Neural cell (in vitro differentiated cells): ENCODE results near the gene CCR7. TPM values are rescaled to one million over a fixed set of nuclear protein-coding genes. Genes with fewer than 3 reads are reported as not detected.

ENCODE experiments used
- H2AFZ ChIP-seq: fragments of 200-600, 300-800 bp; sonication (generic), shearing (Covaris generic); 2 replicates; pipeline ENCODE4 v1.6.0; 2014; ENCODE audit warnings: low read depth, mild to moderate bottlenecking, antibody characterized with exemption, low read length, moderate library complexity
- H3F3A ChIP-seq: fragments of 200-600 bp; shearing (Covaris generic); 2 replicates; pipeline ENCODE4 v1.6.1; 2016; ENCODE audit warnings: mild to moderate bottlenecking, moderate library complexity, mixed read lengths, antibody characterized with exemption, low read length; ENCODE audit not compliant: insufficient read depth, poor library complexity, severe bottlenecking
- H3K27ac ChIP-seq: fragments of 200-600, 300-800 bp; sonication (generic), shearing (Covaris generic); 2 replicates; pipeline ENCODE4 v1.5.1; 2014; ENCODE audit warnings: mild to moderate bottlenecking, low read length, moderate library complexity
- H3K27me3 ChIP-seq: fragments of 300-800, 200-600 bp; sonication (generic), shearing (Covaris generic); 2 replicates; pipeline ENCODE4 v1.6.0; 2014; ENCODE audit warnings: mild to moderate bottlenecking, low read depth, low read length, moderate library complexity; ENCODE audit not compliant: insufficient read depth
- H3K36me3 ChIP-seq: fragments of 300-800, 200-600 bp; sonication (generic), shearing (Covaris generic); 2 replicates; pipeline ENCODE4 v1.5.1; 2014; ENCODE audit warnings: mild to moderate bottlenecking, antibody characterized with exemption, low read length, moderate library complexity; ENCODE audit not compliant: insufficient read depth
- H3K4me2 ChIP-seq: fragments of 300-800, 200-600 bp; sonication (generic), shearing (Covaris generic); 2 replicates; pipeline ENCODE4 v1.6.0; 2014; ENCODE audit warnings: mild to moderate bottlenecking, low read length
- H3K4me3 ChIP-seq: fragments of 300-800, 200-600 bp; sonication (generic), shearing (Covaris generic); 2 replicates; pipeline ENCODE4 v1.5.1; 2014; ENCODE audit warnings: mild to moderate bottlenecking, low read length, moderate library complexity
- H3K79me2 ChIP-seq: fragments of 200-600 bp; shearing (Covaris generic); replicated peaks from 2 replicates; pipeline ENCODE4 v1.6.0; 2014; ENCODE audit warnings: mild to moderate bottlenecking, low read length, moderate library complexity; ENCODE audit not compliant: insufficient read depth
- H3K9ac ChIP-seq: fragments of 300-800, 200-600 bp; sonication (generic), shearing (Covaris generic); 2 replicates; pipeline ENCODE4 v1.6.1; 2016; ENCODE audit warnings: mild to moderate bottlenecking, low read length, mixed read lengths
- H3K9me2 ChIP-seq: fragments of 200-600 bp; shearing (Covaris generic); 2 replicates; pipeline ENCODE4 v1.6.1; 2016; ENCODE audit warnings: mild to moderate bottlenecking, low read length, mixed read lengths; ENCODE audit not compliant: insufficient read depth
- H3K9me3 ChIP-seq: fragments of 200-600, 300-800 bp; sonication (generic), shearing (Covaris generic); 2 replicates; pipeline ENCODE4 v1.6.1; 2016; ENCODE audit warnings: mild to moderate bottlenecking, mixed run types, low read length, moderate library complexity, mixed read lengths
- H4K20me1 ChIP-seq: fragments of 200-600 bp; shearing (Covaris generic); 2 replicates; pipeline ENCODE4 v1.6.1; 2016; ENCODE audit warnings: mild to moderate bottlenecking, mixed run types; ENCODE audit not compliant: insufficient read depth
- CTCF ChIP-seq: fragments of 450-650 bp; IDR thresholded peaks from 2 replicates; pipeline ENCODE4 v1.5.1; 2014; ENCODE audit warnings: antibody characterized with exemption, mild to moderate bottlenecking, moderate library complexity; ENCODE audit not compliant: poor library complexity, severe bottlenecking
- EP300 ChIP-seq: fragments of 450-650 bp; conservative IDR thresholded peaks from 2 replicates; pipeline ENCODE4 v1.6.1; 2014; ENCODE audit warnings: antibody characterized with exemption, mild to moderate bottlenecking, moderate library complexity; ENCODE audit not compliant: poor library complexity, severe bottlenecking
- EZH2 ChIP-seq: fragments of 200-600, 300-800 bp; shearing (Covaris generic), sonication (generic); IDR thresholded peaks from 2 replicates; pipeline ENCODE4 v1.6.1; 2014; ENCODE audit warnings: antibody characterized with exemption, low read length, borderline replicate concordance, mild to moderate bottlenecking; ENCODE audit not compliant: insufficient read depth, poor library complexity, severe bottlenecking
- MXI1 ChIP-seq: fragments of 450-650 bp; conservative IDR thresholded peaks from 2 replicates; pipeline ENCODE4 v1.6.1; 2014; ENCODE audit warnings: antibody characterized with exemption, mild to moderate bottlenecking; ENCODE audit not compliant: poor library complexity, severe bottlenecking
- POLR2AphosphoS5 ChIP-seq: IDR thresholded peaks from 2 replicates; pipeline ENCODE4 v1.6.1; 2012
- RAD21 ChIP-seq: fragments of 450-650 bp; conservative IDR thresholded peaks from 2 replicates; pipeline ENCODE4 v1.6.1; 2014; ENCODE audit warnings: antibody characterized with exemption, mild to moderate bottlenecking, moderate library complexity
- REST ChIP-seq: IDR thresholded peaks from 2 replicates; pipeline ENCODE4 v1.6.1; 2012; ENCODE audit warnings: borderline replicate concordance
- SMC3 ChIP-seq: fragments of 450-650 bp; conservative IDR thresholded peaks from 2 replicates; pipeline ENCODE4 v1.6.1; 2014; ENCODE audit warnings: antibody characterized with exemption, mild to moderate bottlenecking, moderate library complexity; ENCODE audit not compliant: poor library complexity
- TAF1 ChIP-seq: IDR thresholded peaks from 2 replicates; pipeline ENCODE4 v1.6.1; 2012; ENCODE audit warnings: low read depth
- polyA plus RNA-seq: library from polyadenylated mRNA; depleted of rRNA; stranded (reverse); fragments of >200 nt; gene quantifications from 2 replicates; pipeline ENCODE4 v1.2.3, GENCODE V29; 2014

The CCR7 gene
- polyA plus RNA-seq, 1 donor from 2014 or later, result not detected

GRCh38 chr17:40558300-40558889 is 6.9 kb downstream of the CCR7 start:
- Histone ChIP-seq H4K20me1 (no peaks in the 10 kb centered on the region), H2AFZ (no peak overlapping the region), H3F3A (no peaks in the 10 kb centered on the region), H3K4me3 (no peak overlapping the region), H3K9ac (no peak overlapping the region), H3K4me2 (no peak overlapping the region), H3K79me2 (no peaks in the 10 kb centered on the region), H3K9me2 (no peaks in the 10 kb centered on the region), H3K27ac (no peak overlapping the region), H3K36me3 (no peaks in the 10 kb centered on the region), H3K9me3 (no peaks in the 10 kb centered on the region), H3K27me3 (no peaks in the 10 kb centered on the region)
- no peak for TF ChIP-seq POLR2AphosphoS5
- no peak for TF ChIP-seq MXI1
- TF ChIP-seq TAF1, result no peak
- no peak for TF ChIP-seq EZH2
- no peak for TF ChIP-seq SMC3
- no peak for TF ChIP-seq RAD21
- TF ChIP-seq REST, result no peak
- no peak for TF ChIP-seq EP300
- no peak for TF ChIP-seq CTCF

GRCh38 chr17:40557531-40558299 is 7.6 kb downstream of the CCR7 start:
- Histone ChIP-seq H3K9me3 (no peaks in the 10 kb centered on the region), H4K20me1 (no peaks in the 10 kb centered on the region), H3K9me2 (no peaks in the 10 kb centered on the region), H3K9ac (no peak overlapping the region), H3K27me3 (no peaks in the 10 kb centered on the region), H3F3A (no peaks in the 10 kb centered on the region), H3K36me3 (no peaks in the 10 kb centered on the region), H3K4me3 (no peak overlapping the region), H3K4me2 (no peak overlapping the region), H3K27ac (no peak overlapping the region), H2AFZ (no peak overlapping the region), H3K79me2 (no peaks in the 10 kb centered on the region)
- no peak for TF ChIP-seq POLR2AphosphoS5
- no peak for TF ChIP-seq REST
- TF ChIP-seq EP300, result no peak
- TF ChIP-seq SMC3, result no peak
- no peak for TF ChIP-seq EZH2
- TF ChIP-seq TAF1, result no peak
- no peak for TF ChIP-seq CTCF
- TF ChIP-seq MXI1, result no peak
- no peak for TF ChIP-seq RAD21
